Fibroblast of lung (primary cell): Measurements from ENCODE around the gene MICU1.

Experiments used
- CTCF ChIP-seq, 2 donors: IDR thresholded peaks in 1 of 2; conservative IDR thresholded peaks in 1 of 2; 1 replicate in 1 of 2; 2 replicates in 1 of 2; pipeline ENCODE4 v1.5.1; 2011 to 2012; ENCODE audit warnings: low read length in 2 of 2, control low read depth in 1 of 2, inconsistent platforms in 1 of 2, low read depth in 1 of 2, mild to moderate bottlenecking in 1 of 2
- EZH2 ChIP-seq: IDR thresholded peaks from 2 replicates; pipeline ENCODE4 v1.5.1; 2012; ENCODE audit warnings: low read length, control low read depth, mild to moderate bottlenecking; ENCODE audit errors: missing control alignments

- no peak for TF ChIP-seq CTCF (conservative IDR thresholded peaks at IDR 0.05 in 1 of 2, IDR thresholded peaks at IDR 0.05 in 1 of 2; ENCODE audit: low read depth in 1 of 2, low read length in 2 of 2)
- no peak for TF ChIP-seq EZH2
Observed at GRCh38 chr10:72659694-72660093, 33.8 kb upstream of the MICU1 start.
